ENCODE results near the gene TENT5A.

DNA sequence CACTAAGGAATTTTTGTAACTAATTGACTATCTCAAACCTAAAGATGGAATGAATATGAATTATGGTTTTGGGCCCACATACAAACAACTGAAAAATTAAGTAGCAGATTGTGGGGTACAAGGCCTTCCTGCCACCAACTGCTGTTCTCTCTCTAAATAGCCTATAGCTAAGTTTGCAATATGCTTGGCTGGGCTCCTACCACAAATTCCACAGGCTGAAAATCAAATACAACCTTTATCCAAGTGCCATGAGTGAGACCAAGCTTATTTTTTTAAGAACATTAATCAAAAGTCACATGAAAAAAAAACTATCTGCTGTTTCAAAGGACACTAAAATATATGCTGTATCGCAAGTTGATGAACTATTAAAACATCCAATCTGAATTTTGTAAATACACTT, 52.1 kb downstream of the TENT5A start:
- TF ChIP-seq, protein P1, sequence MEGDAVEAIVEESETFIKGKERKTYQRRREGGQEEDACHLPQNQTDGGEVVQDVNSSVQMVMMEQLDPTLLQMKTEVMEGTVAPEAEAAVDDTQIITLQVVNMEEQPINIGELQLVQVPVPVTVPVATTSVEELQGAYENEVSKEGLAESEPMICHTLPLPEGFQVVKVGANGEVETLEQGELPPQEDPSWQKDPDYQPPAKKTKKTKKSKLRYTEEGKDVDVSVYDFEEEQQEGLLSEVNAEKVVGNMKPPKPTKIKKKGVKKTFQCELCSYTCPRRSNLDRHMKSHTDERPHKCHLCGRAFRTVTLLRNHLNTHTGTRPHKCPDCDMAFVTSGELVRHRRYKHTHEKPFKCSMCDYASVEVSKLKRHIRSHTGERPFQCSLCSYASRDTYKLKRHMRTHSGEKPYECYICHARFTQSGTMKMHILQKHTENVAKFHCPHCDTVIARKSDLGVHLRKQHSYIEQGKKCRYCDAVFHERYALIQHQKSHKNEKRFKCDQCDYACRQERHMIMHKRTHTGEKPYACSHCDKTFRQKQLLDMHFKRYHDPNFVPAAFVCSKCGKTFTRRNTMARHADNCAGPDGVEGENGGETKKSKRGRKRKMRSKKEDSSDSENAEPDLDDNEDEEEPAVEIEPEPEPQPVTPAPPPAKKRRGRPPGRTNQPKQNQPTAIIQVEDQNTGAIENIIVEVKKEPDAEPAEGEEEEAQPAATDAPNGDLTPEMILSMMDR (IDR thresholded peaks at IDR 0.05), result no peak
- no peak for TF ChIP-seq POLR2A (IDR thresholded peaks at IDR 0.05)

All from lower leg skin (tissue), 3 donors.